OCI-LY1 (cell line): Measurements from ENCODE around the gene DBNDD1.

Source experiments
- H2AFZ ChIP-seq: fragments of 200-600 bp; sonication (generic), shearing (Covaris generic); 2 replicates; pipeline ENCODE4 v1.6.0; 2014; ENCODE audit warnings: antibody characterized with exemption, mild to moderate bottlenecking, low read length
- H3F3A ChIP-seq: fragments of 200-600 bp; sonication (generic), shearing (Covaris generic); 2 replicates; pipeline ENCODE4 v1.6.0; 2014; ENCODE audit warnings: mild to moderate bottlenecking, antibody characterized with exemption, low read length, moderate library complexity; ENCODE audit not compliant: insufficient read depth
- H3K27ac ChIP-seq: fragments of 200-600 bp; sonication (generic); 2 replicates; pipeline ENCODE4 v1.5.1; 2014; ENCODE audit warnings: low read length, mixed run types, mild to moderate bottlenecking, low read depth; ENCODE audit not compliant: poor library complexity, severe bottlenecking
- H3K27me3 ChIP-seq: fragments of 200-600 bp; sonication (generic); 2 replicates; pipeline ENCODE4 v1.6.0; 2014; ENCODE audit warnings: antibody characterized with exemption, mild to moderate bottlenecking, low read length, moderate library complexity; ENCODE audit not compliant: insufficient read depth
- H3K36me3 ChIP-seq: fragments of 200-600 bp; sonication (generic); 2 replicates; pipeline ENCODE4 v1.6.1; 2014; ENCODE audit warnings: mild to moderate bottlenecking, antibody characterized with exemption, low read length, moderate library complexity, mixed read lengths; ENCODE audit not compliant: insufficient read depth
- H3K4me1 ChIP-seq: fragments of 200-600 bp; sonication (generic); 2 replicates; pipeline ENCODE4 v1.5.1; 2014; ENCODE audit warnings: mild to moderate bottlenecking, low read length, moderate library complexity; ENCODE audit not compliant: insufficient read depth, severe bottlenecking
- H3K4me2 ChIP-seq: fragments of 200-600 bp; sonication (generic), shearing (Covaris generic); 2 replicates; pipeline ENCODE4 v1.6.1; 2014; ENCODE audit warnings: low read length
- H3K4me3 ChIP-seq: fragments of 200-600 bp; sonication (generic); 2 replicates; pipeline ENCODE4 v1.5.1; 2014; ENCODE audit warnings: low read length, low read depth, mild to moderate bottlenecking, mixed read lengths; ENCODE audit not compliant: poor library complexity, severe bottlenecking
- H3K79me2 ChIP-seq: fragments of 200-600 bp; shearing (Covaris generic); 2 replicates; pipeline ENCODE4 v1.6.1; 2016; ENCODE audit warnings: mixed run types, low read length, mixed read lengths; ENCODE audit not compliant: insufficient read depth
- H3K9ac ChIP-seq: fragments of 200-600 bp; sonication (generic), shearing (Covaris generic); 2 replicates; pipeline ENCODE4 v1.6.1; 2014; ENCODE audit warnings: mild to moderate bottlenecking, low read length, mixed read lengths
- H3K9me2 ChIP-seq: fragments of 200-600 bp; sonication (generic), shearing (Covaris generic); 2 replicates; pipeline ENCODE4 v1.6.1; 2014; ENCODE audit warnings: low read depth, mild to moderate bottlenecking, low read length, mixed read lengths
- H3K9me3 ChIP-seq: fragments of 200-600 bp; shearing (Covaris generic); 2 replicates; pipeline ENCODE4 v1.6.1; 2014; ENCODE audit warnings: low read length, mixed read lengths
- H4K20me1 ChIP-seq: fragments of 200-600 bp; sonication (generic), shearing (Covaris generic); 2 replicates; pipeline ENCODE4 v1.6.0; 2016; ENCODE audit warnings: mild to moderate bottlenecking, low read length; ENCODE audit not compliant: insufficient read depth
- CTCF ChIP-seq: fragments of 200-600 bp; sonication (generic), shearing (Covaris generic); IDR thresholded peaks from 2 replicates; pipeline ENCODE4 v1.5.1; 2017; ENCODE audit warnings: mild to moderate bottlenecking, antibody characterized with exemption, low read length, moderate library complexity, mixed read lengths
- EZH2 ChIP-seq: fragments of 200-600 bp; sonication (generic), shearing (Covaris generic); IDR thresholded peaks from 2 replicates; pipeline ENCODE4 v1.8.0; 2017; ENCODE audit warnings: borderline replicate concordance, mixed run types, mild to moderate bottlenecking, antibody characterized with exemption, low read length, moderate library complexity, mixed read lengths

The DBNDD1 gene

GRCh38 chr16:89990799-89991198 lies 28.5 kb downstream of the DBNDD1 start:
- H3K4me1 ChIP-seq, result no peaks in the 10 kb centered on the region
- H3K79me2 ChIP-seq, result no peaks in the 10 kb centered on the region
- H2AFZ ChIP-seq, result no peak overlapping the region
- no peaks in the 10 kb centered on the region for H3F3A ChIP-seq
- H3K9ac ChIP-seq, result no peak overlapping the region
- no peaks in the 10 kb centered on the region for H3K9me2 ChIP-seq
- peaks cover 90% of the 10 kb centered on the region for H3K36me3 ChIP-seq
- no peak overlapping the region for H3K27ac ChIP-seq
- H3K27me3 ChIP-seq, result no peaks in the 10 kb centered on the region
- H3K9me3 ChIP-seq, result no peaks in the 10 kb centered on the region
- H4K20me1 ChIP-seq, result no peaks in the 10 kb centered on the region
- H3K4me3 ChIP-seq, result no peak overlapping the region
- no peak overlapping the region for H3K4me2 ChIP-seq
- TF ChIP-seq EZH2 (no peak), CTCF (no peak)

- no peak overlapping the region for H3K27ac ChIP-seq
- H3F3A ChIP-seq, result no peaks in the 10 kb centered on the region
- H3K4me3 ChIP-seq, result no peak overlapping the region
- H2AFZ ChIP-seq, result no peak overlapping the region
- H3K79me2 ChIP-seq, result no peaks in the 10 kb centered on the region
- no peaks in the 10 kb centered on the region for H3K9me3 ChIP-seq
- H3K27me3 ChIP-seq, result no peaks in the 10 kb centered on the region
- H3K4me2 ChIP-seq, result no peak overlapping the region
- no peak overlapping the region for H3K9ac ChIP-seq
- H4K20me1 ChIP-seq, result no peaks in the 10 kb centered on the region
- H3K9me2 ChIP-seq, result no peaks in the 10 kb centered on the region
- H3K4me1 ChIP-seq, result no peaks in the 10 kb centered on the region
- no peak for TF ChIP-seq CTCF
- TF ChIP-seq EZH2, result no peak
- H3K36me3 ChIP-seq, result peaks cover 86% of the 10 kb centered on the region
These were observed 30.3 kb downstream of the DBNDD1 start for GRCh38 chr16:89988951-89989350.

- Histone ChIP-seq H3K4me2 (no peak overlapping the region), H3K27me3 (no peaks in the 10 kb centered on the region), H4K20me1 (no peaks in the 10 kb centered on the region), H3K4me3 (no peak overlapping the region), H3K36me3 (peaks cover 85% of the 10 kb centered on the region), H3K9ac (no peak overlapping the region), H2AFZ (no peak overlapping the region), H3K9me2 (no peaks in the 10 kb centered on the region), H3K4me1 (no peaks in the 10 kb centered on the region), H3F3A (no peaks in the 10 kb centered on the region), H3K9me3 (no peaks in the 10 kb centered on the region), H3K79me2 (no peaks in the 10 kb centered on the region), H3K27ac (no peak overlapping the region)
- TF ChIP-seq CTCF, result no peak
- TF ChIP-seq EZH2, result no peak
These were observed 32.1 kb downstream of the DBNDD1 start for GRCh38 chr16:89987169-89987568.
